IPS-NIHi7 (cell line): Measurements from ENCODE around the gene ZNRF4.

Experiments
- DNase-seq: peaks from one replicate; pipeline ENCODE4 v3.0.0; 2012; ENCODE audit warnings: mixed read lengths; ENCODE audit errors: extremely low spot score

The ZNRF4 gene

GRCh38 chr19:5443723-5444122, 11.5 kb upstream of the ZNRF4 start:
- DNase-seq: no peak

- DNase-seq: no peak
Observed at GRCh38 chr19:5444431-5444830, 10.8 kb upstream of the ZNRF4 start.

GRCh38 chr19:5445071-5445470, 10.1 kb upstream of the ZNRF4 start:
- no peak for DNase-seq

- no peak for DNase-seq
Observed at GRCh38 chr19:5445561-5446055, 9.6 kb upstream of the ZNRF4 start.

- no peak for DNase-seq
Observed at GRCh38 chr19:5447700-5448311, 7.4 kb upstream of the ZNRF4 start.

GRCh38 chr19:5448374-5448773, 6.8 kb upstream of the ZNRF4 start:
- DNase-seq: no peak

GRCh38 chr19:5450482-5451126, 4.6 kb upstream of the ZNRF4 start:
- no peak for DNase-seq

GRCh38 chr19:5451494-5451893, 3.7 kb upstream of the ZNRF4 start:
- DNase-seq: no peak

- peak; percentile 46 for DNase-seq
Observed at GRCh38 chr19:5452594-5453565, 2.3 kb upstream of the ZNRF4 start.

GRCh38 chr19:5454743-5455142, 474 bp upstream of the ZNRF4 start:
- no peak for DNase-seq

GRCh38 chr19:5456130-5456840, 1.1 kb downstream of the ZNRF4 start:
- no peak for DNase-seq

- no peak for DNase-seq
Observed at GRCh38 chr19:5456841-5457200, 1.6 kb downstream of the ZNRF4 start.

- no peak for DNase-seq
Observed at GRCh38 chr19:5457709-5458108, 2.5 kb downstream of the ZNRF4 start.

GRCh38 chr19:5458420-5458819, 3.2 kb downstream of the ZNRF4 start:
- no peak for DNase-seq

GRCh38 chr19:5459360-5459759, 4.1 kb downstream of the ZNRF4 start:
- DNase-seq: no peak

- no peak for DNase-seq
Observed at GRCh38 chr19:5460748-5461147, 5.5 kb downstream of the ZNRF4 start.

- DNase-seq: no peak
Observed at GRCh38 chr19:5463959-5464358, 8.7 kb downstream of the ZNRF4 start.

GRCh38 chr19:5466072-5466471, 10.9 kb downstream of the ZNRF4 start:
- DNase-seq: no peak

GRCh38 chr19:5466814-5467291, 11.6 kb downstream of the ZNRF4 start:
- DNase-seq: no peak

GRCh38 chr19:5470264-5470671, 15.1 kb downstream of the ZNRF4 start:
- DNase-seq: no peak

GRCh38 chr19:5472286-5472685, 17.1 kb downstream of the ZNRF4 start:
- no peak for DNase-seq

GRCh38 chr19:5473646-5474045, 18.4 kb downstream of the ZNRF4 start:
- no peak for DNase-seq
